Measurements from ENCODE around the gene INTS11. TPM values are rescaled to one million over a fixed set of nuclear protein-coding genes. Genes with fewer than 3 reads are reported as not detected.

Gene INTS11
- total RNA-seq, 1 donor from 2014 or later, result 94.2 TPM

GRCh38 chr1:1302951-1303509, 21.4 kb downstream of the INTS11 start:
- Histone ChIP-seq H3K36me3 (ENCODE audit: control insufficient read depth, insufficient read depth, low read length) (no peaks in the 10 kb centered on the region), H3K27me3 (ENCODE audit: control insufficient read depth, insufficient read depth, low read length) (no peaks in the 10 kb centered on the region), H3K4me3 (ENCODE audit: low read depth, low read length) (no peak overlapping the region)
- TF ChIP-seq CTCF (IDR thresholded peaks at IDR 0.05; ENCODE audit: insufficient read depth, low read length, poor library complexity, severe bottlenecking), result no peak
- no peak for DNase-seq (ENCODE audit: low read depth)

- Histone ChIP-seq H3K27me3 (ENCODE audit: control insufficient read depth, insufficient read depth, low read length) (no peaks in the 10 kb centered on the region), H3K4me3 (ENCODE audit: low read depth, low read length) (no peak overlapping the region), H3K36me3 (ENCODE audit: control insufficient read depth, insufficient read depth, low read length) (no peaks in the 10 kb centered on the region)
- no peak for DNase-seq (ENCODE audit: low read depth)
- TF ChIP-seq CTCF (IDR thresholded peaks at IDR 0.05; ENCODE audit: insufficient read depth, low read length, poor library complexity, severe bottlenecking), result peak; percentile 51
Observed at GRCh38 chr1:1302006-1302430, 22.4 kb downstream of the INTS11 start.

- no peak for DNase-seq (ENCODE audit: low read depth)
- H3K36me3 ChIP-seq (ENCODE audit: control insufficient read depth, insufficient read depth, low read length), result no peaks in the 10 kb centered on the region
- no peak overlapping the region for H3K4me3 ChIP-seq (ENCODE audit: low read depth, low read length)
- no peak for TF ChIP-seq CTCF (IDR thresholded peaks at IDR 0.05; ENCODE audit: insufficient read depth, low read length, poor library complexity, severe bottlenecking)
- H3K27me3 ChIP-seq (ENCODE audit: control insufficient read depth, insufficient read depth, low read length), result no peaks in the 10 kb centered on the region
Observed at GRCh38 chr1:1300352-1300739, 24.1 kb downstream of the INTS11 start.

- Histone ChIP-seq H3K27me3 (ENCODE audit: control insufficient read depth, insufficient read depth, low read length) (no peaks in the 10 kb centered on the region), H3K4me3 (ENCODE audit: low read depth, low read length) (no peak overlapping the region), H3K36me3 (ENCODE audit: control insufficient read depth, insufficient read depth, low read length) (no peaks in the 10 kb centered on the region)
- DNase-seq (ENCODE audit: low read depth), result no peak
- peak; percentile 45 for TF ChIP-seq CTCF (IDR thresholded peaks at IDR 0.05; ENCODE audit: insufficient read depth, low read length, poor library complexity, severe bottlenecking)
Observed at GRCh38 chr1:1299686-1300351, 24.6 kb downstream of the INTS11 start.

GRCh38 chr1:1298861-1299685, 25.4 kb downstream of the INTS11 start:
- H3K36me3 ChIP-seq (ENCODE audit: control insufficient read depth, insufficient read depth, low read length), result no peaks in the 10 kb centered on the region
- no peak for TF ChIP-seq CTCF (IDR thresholded peaks at IDR 0.05; ENCODE audit: insufficient read depth, low read length, poor library complexity, severe bottlenecking)
- H3K27me3 ChIP-seq (ENCODE audit: control insufficient read depth, insufficient read depth, low read length), result no peaks in the 10 kb centered on the region
- no peak overlapping the region for H3K4me3 ChIP-seq (ENCODE audit: low read depth, low read length)
- no peak for DNase-seq (ENCODE audit: low read depth)
